GM12878 (cell line): ENCODE data around the gene KCNE4.

Experiments used
- ATF3 ChIP-seq: IDR thresholded peaks from 2 replicates; pipeline ENCODE4 v1.6.1; 2011; ENCODE audit warnings: low read depth, mild to moderate bottlenecking, low read length, moderate library complexity, borderline replicate concordance; ENCODE audit errors: extremely low read depth
- EZH2 ChIP-seq: IDR thresholded peaks from 2 replicates; pipeline ENCODE4 v1.6.1; 2012; ENCODE audit warnings: low read depth, mild to moderate bottlenecking, control low read depth, inconsistent platforms, low read length, borderline replicate concordance; ENCODE audit not compliant: control insufficient read depth
- JUND ChIP-seq: IDR thresholded peaks from 2 replicates; pipeline ENCODE4 v1.6.1; 2012; ENCODE audit warnings: low read depth, mild to moderate bottlenecking, low read length, improper control_type of control experiment, moderate library complexity
- NR2C1 ChIP-seq: fragments of 450-650 bp; IDR thresholded peaks from 2 replicates; pipeline ENCODE4 v1.6.1; 2017; ENCODE audit warnings: antibody characterized with exemption, mild to moderate bottlenecking, moderate library complexity
- TF ChIP-seq, protein P1 (sequence below): IDR thresholded peaks from 2 replicates; pipeline ENCODE4 v1.6.1; 2012; ENCODE audit warnings: low read length, inconsistent platforms
- TF ChIP-seq, protein P2 (sequence below): fragments of 450-650 bp; IDR thresholded peaks from 2 replicates; pipeline ENCODE4 v1.6.1; 2017; ENCODE audit warnings: low read depth, mild to moderate bottlenecking, moderate library complexity

- TF ChIP-seq, protein P1, sequence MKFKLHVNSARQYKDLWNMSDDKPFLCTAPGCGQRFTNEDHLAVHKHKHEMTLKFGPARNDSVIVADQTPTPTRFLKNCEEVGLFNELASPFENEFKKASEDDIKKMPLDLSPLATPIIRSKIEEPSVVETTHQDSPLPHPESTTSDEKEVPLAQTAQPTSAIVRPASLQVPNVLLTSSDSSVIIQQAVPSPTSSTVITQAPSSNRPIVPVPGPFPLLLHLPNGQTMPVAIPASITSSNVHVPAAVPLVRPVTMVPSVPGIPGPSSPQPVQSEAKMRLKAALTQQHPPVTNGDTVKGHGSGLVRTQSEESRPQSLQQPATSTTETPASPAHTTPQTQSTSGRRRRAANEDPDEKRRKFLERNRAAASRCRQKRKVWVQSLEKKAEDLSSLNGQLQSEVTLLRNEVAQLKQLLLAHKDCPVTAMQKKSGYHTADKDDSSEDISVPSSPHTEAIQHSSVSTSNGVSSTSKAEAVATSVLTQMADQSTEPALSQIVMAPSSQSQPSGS, result no peak
- no peak for TF ChIP-seq JUND
- no peak for TF ChIP-seq ATF3
- TF ChIP-seq, protein P2, sequence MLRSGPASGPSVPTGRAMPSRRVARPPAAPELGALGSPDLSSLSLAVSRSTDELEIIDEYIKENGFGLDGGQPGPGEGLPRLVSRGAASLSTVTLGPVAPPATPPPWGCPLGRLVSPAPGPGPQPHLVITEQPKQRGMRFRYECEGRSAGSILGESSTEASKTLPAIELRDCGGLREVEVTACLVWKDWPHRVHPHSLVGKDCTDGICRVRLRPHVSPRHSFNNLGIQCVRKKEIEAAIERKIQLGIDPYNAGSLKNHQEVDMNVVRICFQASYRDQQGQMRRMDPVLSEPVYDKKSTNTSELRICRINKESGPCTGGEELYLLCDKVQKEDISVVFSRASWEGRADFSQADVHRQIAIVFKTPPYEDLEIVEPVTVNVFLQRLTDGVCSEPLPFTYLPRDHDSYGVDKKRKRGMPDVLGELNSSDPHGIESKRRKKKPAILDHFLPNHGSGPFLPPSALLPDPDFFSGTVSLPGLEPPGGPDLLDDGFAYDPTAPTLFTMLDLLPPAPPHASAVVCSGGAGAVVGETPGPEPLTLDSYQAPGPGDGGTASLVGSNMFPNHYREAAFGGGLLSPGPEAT, result no peak
- no peak for TF ChIP-seq NR2C1
- no peak for TF ChIP-seq EZH2
These were observed 23.6 kb downstream of the KCNE4 start for GRCh38 chr2:223075301-223076270.
